GM23248 (cell line): ENCODE results near the gene SHOC1. TPM values are rescaled to one million over a fixed set of nuclear protein-coding genes. Genes with fewer than 3 reads are reported as not detected.

ENCODE experiments used
- DNase-seq: peaks from one replicate; pipeline ENCODE4 v3.0.0-alpha.2; 2015
- H2AFZ ChIP-seq: fragments of 200-600 bp; sonication (generic); 2 replicates; pipeline ENCODE4 v1.6.1; 2016; ENCODE audit warnings: antibody characterized with exemption
- H3F3A ChIP-seq: fragments of 200-600 bp; sonication (generic); 2 replicates; pipeline ENCODE4 v1.6.1; 2016; ENCODE audit warnings: mild to moderate bottlenecking, antibody characterized with exemption, mixed run types; ENCODE audit not compliant: insufficient read depth
- H3K27ac ChIP-seq: fragments of 200-600 bp; sonication (generic); 2 replicates; pipeline ENCODE4 v1.5.1; 2016; ENCODE audit warnings: mild to moderate bottlenecking
- H3K27me3 ChIP-seq: fragments of 200-600 bp; sonication (generic); replicated peaks from 2 replicates; pipeline ENCODE4 v1.6.1; 2016; ENCODE audit warnings: mild to moderate bottlenecking; ENCODE audit not compliant: insufficient read depth
- H3K36me3 ChIP-seq: fragments of 200-600 bp; sonication (generic); 2 replicates; pipeline ENCODE4 v1.6.1; 2016; ENCODE audit warnings: low read depth, mild to moderate bottlenecking
- H3K4me1 ChIP-seq: fragments of 200-600 bp; sonication (generic); 2 replicates; pipeline ENCODE4 v1.6.1; 2016; ENCODE audit warnings: mild to moderate bottlenecking; ENCODE audit not compliant: insufficient read depth
- H3K4me2 ChIP-seq: fragments of 200-600 bp; sonication (generic); one replicate; pipeline ENCODE4 v1.6.1; 2016; ENCODE audit warnings: mild to moderate bottlenecking; ENCODE audit not compliant: unreplicated experiment
- H3K4me3 ChIP-seq: fragments of 200-600 bp; sonication (generic); 2 replicates; pipeline ENCODE4 v1.5.1; 2016; ENCODE audit warnings: mild to moderate bottlenecking
- H3K79me2 ChIP-seq: fragments of 200-600 bp; sonication (generic); 2 replicates; pipeline ENCODE4 v1.6.1; 2016; ENCODE audit warnings: mild to moderate bottlenecking; ENCODE audit not compliant: insufficient read depth
- H3K9ac ChIP-seq: fragments of 200-600 bp; sonication (generic); 2 replicates; pipeline ENCODE4 v1.6.1; 2016; ENCODE audit warnings: mild to moderate bottlenecking
- H3K9me2 ChIP-seq: fragments of 200-600 bp; sonication (generic); 2 replicates; pipeline ENCODE4 v1.6.1; 2016; ENCODE audit warnings: mixed run types, mild to moderate bottlenecking, moderate library complexity; ENCODE audit not compliant: insufficient read depth
- H3K9me3 ChIP-seq: fragments of 200-600 bp; sonication (generic); one replicate; pipeline ENCODE4 v1.6.1; 2017; ENCODE audit warnings: low read depth
- H4K20me1 ChIP-seq: fragments of 200-600 bp; sonication (generic); 2 replicates; pipeline ENCODE4 v1.6.0; 2016; ENCODE audit not compliant: insufficient read depth
- EZH2 ChIP-seq: fragments of 200-600 bp; sonication (generic); IDR thresholded peaks from 2 replicates; pipeline ENCODE4 v1.6.1; 2018; ENCODE audit warnings: antibody characterized with exemption, mild to moderate bottlenecking; ENCODE audit not compliant: insufficient read depth, poor library complexity, severe bottlenecking
- EZH2phosphoT487 ChIP-seq: fragments of 200-600 bp; sonication (generic); IDR thresholded peaks from 2 replicates; pipeline ENCODE4 v1.6.1; 2018; ENCODE audit warnings: antibody characterized with exemption, moderate library complexity, mild to moderate bottlenecking, low read depth; ENCODE audit not compliant: insufficient read depth
- WGBS, 2 experiments: methylation state at CpG; one replicate each; pipeline ENCODE4 v1.1.6; 2015 to 2017; ENCODE audit warnings: low lambda C conversion rate in 2 of 2, low coverage in 1 of 2; ENCODE audit errors: missing lambda C conversion rate in 2 of 2; 5-methylcytosine and 5-hydroxymethylcytosine counted together
- in situ Hi-C: fragments of 300-500 bp; cut with MboI; formaldehyde crosslinking; loops from 2 replicates; pipeline ENCODE4 v1.15.0; 2020
- polyA plus RNA-seq: library from polyadenylated mRNA; unstranded; fragments of >200 nt; fragmentation: Nextera tagmentation; extraction: Ambion mirVana; gene quantifications from 2 replicates; pipeline ENCODE4 v1.2.1, GENCODE V29; 2016
- total RNA-seq: library from RNA; depleted of rRNA; stranded (reverse); fragments of >200 nt; shearing (Covaris generic); gene quantifications from 2 replicates; pipeline ENCODE4 v1.2.3, GENCODE V29; 2014

The SHOC1 gene
- total and polyA plus RNA-seq, 2 experiments from 2014 or later = 0.11 TPM; not detected in 1

- Histone ChIP-seq H2AFZ (no peak overlapping the region), H4K20me1 (no peaks in the 10 kb centered on the region), H3K9ac (no peak overlapping the region), H3K9me2 (no peaks in the 10 kb centered on the region), H3F3A (no peaks in the 10 kb centered on the region), H3K4me2 (no peak overlapping the region), H3K4me1 (peaks cover 11% of the 10 kb centered on the region; the same call in 1 of the 2 replicates), H3K9me3 (no peaks in the 10 kb centered on the region), H3K4me3 (no peak overlapping the region), H3K27me3 (no peaks in the 10 kb centered on the region), H3K36me3 (no peaks in the 10 kb centered on the region), H3K27ac (no peak overlapping the region), H3K79me2 (no peaks in the 10 kb centered on the region)
- DNase-seq = peak; percentile 16
- TF ChIP-seq EZH2 (no peak), EZH2phosphoT487 (no peak)
- in situ Hi-C loops = no loop called here
- 93% methylated on average over 2 of the region's 2 CpGs for WGBS, 2 experiments
Measured at GRCh38 chr9:111832449-111832848, 37.7 kb upstream of the SHOC1 start.

GRCh38 chr9:111831371-111832108 is 36.8 kb upstream of the SHOC1 start:
- no peaks in the 10 kb centered on the region for H3F3A ChIP-seq
- H4K20me1 ChIP-seq = no peaks in the 10 kb centered on the region
- no peak overlapping the region for H3K4me3 ChIP-seq
- no peaks in the 10 kb centered on the region for H3K9me2 ChIP-seq
- WGBS, 2 experiments = 94 to 96% methylated on average over 5 of the region's 5 CpGs
- no peaks in the 10 kb centered on the region for H3K36me3 ChIP-seq
- no peaks in the 10 kb centered on the region for H3K9me3 ChIP-seq
- H2AFZ ChIP-seq = no peak overlapping the region
- H3K4me2 ChIP-seq = no peak overlapping the region
- H3K79me2 ChIP-seq = no peaks in the 10 kb centered on the region
- peaks cover 11% of the 10 kb centered on the region; the same call in 1 of the 2 replicates for H3K4me1 ChIP-seq
- H3K27me3 ChIP-seq = no peaks in the 10 kb centered on the region
- H3K9ac ChIP-seq = no peak overlapping the region
- no peak overlapping the region for H3K27ac ChIP-seq
- TF ChIP-seq EZH2 (no peak), EZH2phosphoT487 (no peak)
- no peak for DNase-seq
- in situ Hi-C loops = no loop called here

GRCh38 chr9:111828193-111828592 is 33.5 kb upstream of the SHOC1 start:
- Histone ChIP-seq H3K27me3 (no peaks in the 10 kb centered on the region), H3K36me3 (no peaks in the 10 kb centered on the region), H3K4me2 (no peak overlapping the region), H3K9me2 (no peaks in the 10 kb centered on the region), H3K79me2 (no peaks in the 10 kb centered on the region), H3K27ac (no peak overlapping the region), H2AFZ (peak overlapping the region; percentile 16; the same call in 1 of the 2 replicates), H3F3A (peaks cover 5% of the 10 kb centered on the region; the same call in 1 of the 2 replicates), H3K9ac (no peak overlapping the region), H3K9me3 (no peaks in the 10 kb centered on the region), H4K20me1 (no peaks in the 10 kb centered on the region), H3K4me1 (peaks cover 15% of the 10 kb centered on the region; the same call in 1 of the 2 replicates), H3K4me3 (no peak overlapping the region)
- WGBS, 2 experiments = 26 to 39% methylated on average over 4 of the region's 4 CpGs
- DNase-seq = peak; percentile 23
- TF ChIP-seq EZH2 (no peak), EZH2phosphoT487 (no peak)
- in situ Hi-C loops = no loop called here

GRCh38 chr9:111825468-111826145 is 30.9 kb upstream of the SHOC1 start:
- in situ Hi-C loops = no loop called here

More at GRCh38 chr9:111825468-111826145, 30.9 kb upstream of the SHOC1 start:
- Histone ChIP-seq H3K4me3 (no peak overlapping the region), H3K4me1 (peaks cover 3% of the 10 kb centered on the region; the same call in 1 of the 2 replicates), H3F3A (peaks cover 5% of the 10 kb centered on the region; the same call in 1 of the 2 replicates), H3K9me3 (no peaks in the 10 kb centered on the region), H3K27ac (no peak overlapping the region), H3K9me2 (no peaks in the 10 kb centered on the region), H2AFZ (peak overlapping the region; percentile 24; the same call in 1 of the 2 replicates), H3K36me3 (no peaks in the 10 kb centered on the region), H3K79me2 (no peaks in the 10 kb centered on the region), H3K27me3 (no peaks in the 10 kb centered on the region), H3K9ac (no peak overlapping the region), H4K20me1 (no peaks in the 10 kb centered on the region), H3K4me2 (no peak overlapping the region)
- DNase-seq = peak; percentile 63
- TF ChIP-seq EZH2 (no peak), EZH2phosphoT487 (no peak)
- WGBS, 2 experiments = 22 to 24% methylated on average over 3 of the region's 3 CpGs
